ENCODE measurements around the gene E2F3.

DNA sequence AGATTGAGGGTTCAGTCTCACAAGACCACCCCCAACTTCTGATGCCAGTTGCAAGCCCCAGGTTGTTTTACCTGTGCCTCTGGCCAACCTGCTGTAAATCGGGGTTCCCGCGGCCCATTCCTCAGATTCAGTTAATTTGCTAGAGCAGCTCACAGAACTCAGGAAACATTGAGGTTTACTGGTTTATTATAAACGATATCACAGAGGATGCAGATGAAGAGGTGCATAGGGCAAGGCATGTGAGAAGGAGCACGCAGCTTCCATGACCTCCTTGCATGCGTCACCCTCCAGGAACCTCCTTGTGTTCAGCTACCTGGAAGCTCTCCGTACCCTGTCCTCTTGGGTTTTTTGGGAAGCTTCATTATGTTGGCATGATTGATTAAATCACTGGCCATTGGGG is 66.5 kb downstream of the E2F3 start:
- TF ChIP-seq POLR2A (IDR thresholded peaks at IDR 0.05) = no peak
- TF ChIP-seq, protein P1, sequence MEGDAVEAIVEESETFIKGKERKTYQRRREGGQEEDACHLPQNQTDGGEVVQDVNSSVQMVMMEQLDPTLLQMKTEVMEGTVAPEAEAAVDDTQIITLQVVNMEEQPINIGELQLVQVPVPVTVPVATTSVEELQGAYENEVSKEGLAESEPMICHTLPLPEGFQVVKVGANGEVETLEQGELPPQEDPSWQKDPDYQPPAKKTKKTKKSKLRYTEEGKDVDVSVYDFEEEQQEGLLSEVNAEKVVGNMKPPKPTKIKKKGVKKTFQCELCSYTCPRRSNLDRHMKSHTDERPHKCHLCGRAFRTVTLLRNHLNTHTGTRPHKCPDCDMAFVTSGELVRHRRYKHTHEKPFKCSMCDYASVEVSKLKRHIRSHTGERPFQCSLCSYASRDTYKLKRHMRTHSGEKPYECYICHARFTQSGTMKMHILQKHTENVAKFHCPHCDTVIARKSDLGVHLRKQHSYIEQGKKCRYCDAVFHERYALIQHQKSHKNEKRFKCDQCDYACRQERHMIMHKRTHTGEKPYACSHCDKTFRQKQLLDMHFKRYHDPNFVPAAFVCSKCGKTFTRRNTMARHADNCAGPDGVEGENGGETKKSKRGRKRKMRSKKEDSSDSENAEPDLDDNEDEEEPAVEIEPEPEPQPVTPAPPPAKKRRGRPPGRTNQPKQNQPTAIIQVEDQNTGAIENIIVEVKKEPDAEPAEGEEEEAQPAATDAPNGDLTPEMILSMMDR (IDR thresholded peaks at IDR 0.05) = no peak

All from adrenal gland (tissue), 5 donors.